GM12878 (cell line): ENCODE measurements around the gene DLST. TPM values are rescaled to one million over a fixed set of nuclear protein-coding genes. Genes with fewer than 3 reads are reported as not detected.

Source experiments
- ATAC-seq: fragments of 200-7000 bp; cut with Tn5 transposase; 3 replicates; pipeline ENCODE4 v1.9.1; 2020; ENCODE audit warnings: mild to moderate bottlenecking, moderate library complexity
- BruUV-seq: library from RNA; stranded (reverse); fragments of 400-500 nt; replicated peaks from 2 replicates; lab custom pipeline; 2021; lab: Mats Ljungman, UMichigan
- CTCF ChIA-PET: fragments of 300-600 bp; sonication (Branson Sonifier 250); formaldehyde crosslinking; extraction: SDS; loops from one replicate; lab custom pipeline; 2021; ENCODE audit warnings: inconsistent platforms; lab: Yijun Ruan, JAX
- POLR2A ChIA-PET: fragments of 350-600 bp; formaldehyde crosslinking; extraction: SDS; loops from one replicate; lab custom pipeline; 2021; ENCODE audit warnings: inconsistent platforms; lab: Charles Lee
- RAD21 ChIA-PET: fragments of 300-600 bp; sonication (Branson Sonifier 250); formaldehyde crosslinking; loops from one replicate; lab custom pipeline; 2023; ENCODE audit warnings: antibody characterized with exemption; ENCODE audit not compliant: unreplicated experiment; lab: Charles Lee
- SMC1A ChIA-PET: fragments of 300-600 bp; sonication (Branson Sonifier 250); formaldehyde crosslinking; loops from one replicate; lab custom pipeline; 2023; ENCODE audit not compliant: unreplicated experiment, uncharacterized antibody; lab: Charles Lee
- DNase-seq: peaks from one replicate; pipeline ENCODE4 v3.0.0-alpha.2; 2011; ENCODE audit warnings: low read depth, low spot score
- FAIRE-seq: peaks from 3 replicates; lab custom pipeline; 2011; peaks lifted over from hg19 to GRCh38; lab: Jason Lieb, UNC
- H2AFZ ChIP-seq: 2 replicates; pipeline ENCODE4 v1.6.0; 2011; ENCODE audit warnings: low read depth, low read length, control low read depth; ENCODE audit not compliant: control insufficient read depth
- H3K27ac ChIP-seq: 2 replicates; pipeline ENCODE4 v1.5.1; 2011; ENCODE audit warnings: control low read depth; ENCODE audit not compliant: control insufficient read depth, insufficient read depth
- H3K27me3 ChIP-seq, 2 experiments: replicated peaks in 1 of 2; 2 replicates each; pipeline versions ENCODE4 v1.6.0 to v1.6.1; 2011; ENCODE audit warnings: low read length in 1 of 2; ENCODE audit not compliant: control insufficient read depth in 2 of 2, insufficient read depth in 2 of 2
- H3K36me3 ChIP-seq, 2 experiments: 2 replicates each; pipeline ENCODE4 v1.5.1; 2011; ENCODE audit warnings: low read length in 1 of 2; ENCODE audit not compliant: control insufficient read depth in 2 of 2, insufficient read depth in 2 of 2
- H3K4me1 ChIP-seq: 2 replicates; pipeline ENCODE4 v1.6.1; 2011; ENCODE audit warnings: mild to moderate bottlenecking, low read length, moderate library complexity, mixed read lengths; ENCODE audit not compliant: control insufficient read depth, insufficient read depth
- H3K4me2 ChIP-seq: 2 replicates; pipeline ENCODE4 v1.6.0; 2011; ENCODE audit warnings: control low read depth; ENCODE audit not compliant: control insufficient read depth, insufficient read depth
- H3K4me3 ChIP-seq: fragments of 200-600 bp; sonication (generic); 2 replicates; pipeline ENCODE4 v1.5.1; 2016
- H3K79me2 ChIP-seq: 2 replicates; pipeline ENCODE4 v1.6.0; 2011; ENCODE audit warnings: low read length; ENCODE audit not compliant: control insufficient read depth, insufficient read depth
- H3K9ac ChIP-seq: 2 replicates; pipeline ENCODE4 v1.8.0; 2011; ENCODE audit warnings: low read length, control low read depth, mixed read lengths; ENCODE audit not compliant: control insufficient read depth, insufficient read depth
- H3K9me3 ChIP-seq: replicated peaks from 3 replicates; pipeline ENCODE4 v1.5.1; 2011; ENCODE audit warnings: mild to moderate bottlenecking, low read length; ENCODE audit not compliant: control insufficient read depth, insufficient read depth
- H4K20me1 ChIP-seq: 2 replicates; pipeline ENCODE4 v1.6.0; 2011; ENCODE audit not compliant: control insufficient read depth, insufficient read depth
- ATF3 ChIP-seq: IDR thresholded peaks from 2 replicates; pipeline ENCODE4 v1.6.1; 2011; ENCODE audit warnings: low read depth, mild to moderate bottlenecking, low read length, moderate library complexity, borderline replicate concordance; ENCODE audit errors: extremely low read depth
- BCL11A ChIP-seq: IDR thresholded peaks from 2 replicates; pipeline ENCODE4 v1.6.1; 2011; ENCODE audit warnings: low read depth, low read length
- CBX5 ChIP-seq: sonication (generic); IDR thresholded peaks from 2 replicates; pipeline ENCODE4 v1.6.1; 2016; ENCODE audit warnings: low read depth, moderate library complexity, mild to moderate bottlenecking, inconsistent platforms
- E4F1 ChIP-seq: fragments of 450-650 bp; IDR thresholded peaks from 2 replicates; pipeline ENCODE4 v1.6.1; 2018; ENCODE audit warnings: borderline replicate concordance, mild to moderate bottlenecking; ENCODE audit not compliant: partially characterized antibody
- HDGF ChIP-seq: fragments of 450-650 bp; IDR thresholded peaks from 2 replicates; pipeline ENCODE4 v1.6.1; 2016; ENCODE audit warnings: antibody characterized with exemption
- IKZF1 ChIP-seq: fragments of 450-650 bp; conservative IDR thresholded peaks from 2 replicates; pipeline ENCODE4 v1.6.1; 2017; ENCODE audit warnings: antibody characterized with exemption, mild to moderate bottlenecking
- MYC ChIP-seq: IDR thresholded peaks from 2 replicates; pipeline ENCODE4 v1.6.1; 2011; ENCODE audit warnings: mild to moderate bottlenecking, low read length, moderate library complexity, inconsistent platforms; ENCODE audit not compliant: insufficient read depth, insufficient replicate concordance, insufficient read length, severe bottlenecking
- NFIC ChIP-seq: IDR thresholded peaks from 2 replicates; pipeline ENCODE4 v1.6.1; 2012; ENCODE audit warnings: low read depth, mild to moderate bottlenecking, inconsistent platforms, low read length, moderate library complexity
- PBX3 ChIP-seq: IDR thresholded peaks from 2 replicates; pipeline ENCODE4 v1.6.1; 2011; ENCODE audit warnings: mild to moderate bottlenecking, low read depth, low read length, moderate library complexity; ENCODE audit not compliant: insufficient replicate concordance
- PRDM15 ChIP-seq: fragments of 450-650 bp; formaldehyde crosslinking; IDR thresholded peaks from 2 replicates; pipeline ENCODE4 v1.4.0; 2020; ENCODE audit warnings: mild to moderate bottlenecking, moderate library complexity
- TCF3 ChIP-seq: IDR thresholded peaks from 2 replicates; pipeline ENCODE4 v1.6.1; 2012; ENCODE audit warnings: low read depth, mild to moderate bottlenecking, low read length, borderline replicate concordance; ENCODE audit not compliant: insufficient read depth
- WGBS: methylation state at CpG from one replicate; pipeline ENCODE4 v1.1.6; 2016; ENCODE audit warnings: low lambda C conversion rate; ENCODE audit not compliant: insufficient replicate concordance, insufficient coverage; ENCODE audit errors: missing lambda C conversion rate; 5-methylcytosine and 5-hydroxymethylcytosine counted together
- in situ Hi-C: fragments of 300-500 bp; cut with MboI; formaldehyde crosslinking; loops from 9 replicates; pipeline ENCODE4 v1.14.3; 2018; ENCODE audit warnings: mixed read lengths
- intact Hi-C: fragments of 100-400 bp; cut with micrococcal nuclease; formaldehyde crosslinking; loops from one replicate; pipeline ENCODE4 v1.14.2; 2022; ENCODE audit not compliant: unreplicated experiment
- polyA plus RNA-seq, 11 experiments: library from polyadenylated mRNA; depleted of rRNA in 4 of 11; unstranded in 6 of 11; stranded (reverse) in 5 of 11; fragments of >200 nt; fragmentation: Nextera tagmentation in 4 of 11; fragmentation: Illumina TruSeq in 1 of 11; extraction: Ambion mirVana in 4 of 11; extraction: Trizol in 1 of 11; gene quantifications; 1 replicate in 1 of 11; 2 replicates in 10 of 11; pipeline versions ENCODE4 v1.2.1 to v1.2.3, GENCODE V29; 2011 to 2016; ENCODE audit warnings: inconsistent platforms in 2 of 11, missing spikeins in 2 of 11, low read depth in 1 of 11
- total RNA-seq, 4 experiments: library from RNA; depleted of rRNA in 3 of 4; stranded (reverse); fragments of >200 nt in 3 of 4; fragmentation: Illumina TruSeq in 1 of 4; extraction: Trizol in 1 of 4; gene quantifications; 2 replicates each; pipeline versions ENCODE4 v1.2.1 to v1.2.3, GENCODE V29; 2013 to 2021

The DLST gene
- total and polyA plus RNA-seq, 10 of the 15 experiments (the other 5 are each of a cell fraction or from before 2014, with no cell fraction given): 2.9 to 141 (median 67.7) TPM

GRCh38 chr14:74919421-74920165 lies 37.9 kb downstream of the DLST start:
- Histone ChIP-seq H3K27ac (no peak overlapping the region), H3K4me2 (no peak overlapping the region), H3K9me3 (no peaks in the 10 kb centered on the region), H3K27me3 (no peaks in the 10 kb centered on the region), H3K4me1 (no peaks in the 10 kb centered on the region; the same call in 1 of the 2 replicates), H3K36me3 (no peaks in the 10 kb centered on the region), H3K4me3 (no peak overlapping the region), H3K9ac (no peak overlapping the region), H2AFZ (no peak overlapping the region), H4K20me1 (no peaks in the 10 kb centered on the region), H3K79me2 (no peaks in the 10 kb centered on the region)
- no peak for TF ChIP-seq E4F1
- no peak for TF ChIP-seq BCL11A
- TF ChIP-seq TCF3: no peak
- TF ChIP-seq ATF3: no peak
- TF ChIP-seq HDGF: no peak
- no peak for TF ChIP-seq IKZF1
- TF ChIP-seq MYC: no peak
- TF ChIP-seq CBX5: no peak
- TF ChIP-seq PRDM15 (CRISPR knock-in tag): no peak
- no peak for TF ChIP-seq NFIC
- no peak for TF ChIP-seq PBX3
- DNase-seq: no peak
- FAIRE-seq: no peak
- 74% methylated on average over 20 of the region's 22 CpGs for WGBS
- RAD21 ChIA-PET: no interaction called here
- CTCF ChIA-PET: interaction anchor here (0.9 to 1.9 kb wide), 3 partner anchors 14 to 169 kb away, joined by 3 to 8 read pairs (median 5); no protein-coding TSS in a partner anchor
- intact Hi-C loops: no loop called here
- no peak for ATAC-seq
- in situ Hi-C loops: no loop called here
- no TSS peak for BruUV-seq
- SMC1A ChIA-PET: no interaction called here
- POLR2A ChIA-PET: no interaction called here
